Measurements from ENCODE around the gene ZNF44. TPM values are rescaled to one million over a fixed set of nuclear protein-coding genes. Genes with fewer than 3 reads are reported as not detected.
"Not testable (repeated sequence)": the region's sequence is repeated elsewhere in the genome, so short reads cannot be mapped to it uniquely, and the experiment has no call there.

ZNF44 gene
- total RNA-seq, 1 experiment from 2014 or later: 3.6 TPM

- RAD21 ChIA-PET (ENCODE audit: low non-redundant PET in 1 of 2, low total read pairs in 2 of 2, uncharacterized antibody in 2 of 2, unreplicated experiment in 2 of 2); BruUV-seq (replicated peaks); intact Hi-C loops (cut with micrococcal nuclease): not testable (repeated sequence)
Measured at GRCh38 chr19:12308891-12309290, 14.2 kb upstream of the ZNF44 start.

GRCh38 chr19:12295191-12295590 lies 508 bp upstream of the ZNF44 start:
- POLR2A ChIA-PET: no interaction called here
- CTCF ChIA-PET: no interaction called here
- no peaks in the 10 kb centered on the region for H3K9me2 ChIP-seq (ENCODE audit: insufficient read depth)
- RAD21 ChIA-PET (ENCODE audit: low non-redundant PET in 1 of 2, low total read pairs in 2 of 2, uncharacterized antibody in 2 of 2, unreplicated experiment in 2 of 2): interaction anchor here in 1 of 2 experiments (0.7 kb wide), 1 partner anchor 104 kb away, joined by 3 read pairs; no protein-coding TSS in a partner anchor
- no peak overlapping the region for H2AFZ ChIP-seq (ENCODE audit: low read depth, low read length, poor library complexity, severe bottlenecking)
- H3K79me2 ChIP-seq (ENCODE audit: insufficient read depth, low read length): peaks cover 3% of the 10 kb centered on the region; the same call in 1 of the 2 replicates
- H3K4me2 ChIP-seq (ENCODE audit: low read length): peak overlapping the region; percentile 99
- peaks cover 2 to 12% of the 10 kb centered on the region in 2 experiments; a peak in 3 of 4 replicates for H3K4me1 ChIP-seq (ENCODE audit: control insufficient read depth in 1 of 2, insufficient read depth in 2 of 2, low read length in 2 of 2)
- 0 out of 4 replicates have a peak, but pooled peaks cover 0 to 3% of the 10 kb centered on the region in 2 experiments for H3K36me3 ChIP-seq (ENCODE audit: control insufficient read depth in 1 of 2, insufficient read depth in 2 of 2, low read length in 2 of 2)
- H3K27ac ChIP-seq (ENCODE audit: low read depth, low read length): peak overlapping the region; percentile 62; the same call in 1 of the 2 replicates
- no peak overlapping the region; the same call in 1 of the 2 replicates for H3K9ac ChIP-seq (ENCODE audit: low read length)
- no peaks in the 10 kb centered on the region for H3K27me3 ChIP-seq (ENCODE audit: insufficient read depth, low read length)
- H4K20me1 ChIP-seq (ENCODE audit: insufficient read depth): no peaks in the 10 kb centered on the region
- no peak for ATAC-seq
- H3K9me3 ChIP-seq (ENCODE audit: control insufficient read depth in 1 of 2, insufficient read depth in 1 of 2, low read depth in 1 of 2, low read length in 2 of 2): peaks cover 0 to 3% of the 10 kb centered on the region in 2 experiments; a peak in 1 of 4 replicates
- intact Hi-C loops (cut with micrococcal nuclease): loop anchor here (2.0 kb wide), 1 partner anchor 106 kb away; the partner anchor contains the start of gene ZNF799
- BruUV-seq (replicated peaks): no TSS peak
- no peak for TF ChIP-seq TCF7L2 (IDR thresholded peaks at IDR 0.05; ENCODE audit: borderline replicate concordance, extremely low read depth, insufficient read depth, insufficient read length)
- TF ChIP-seq EGR1 (IDR thresholded peaks at IDR 0.05; ENCODE audit: low read depth): no peak
- TF ChIP-seq ELF1 (IDR thresholded peaks at IDR 0.05; ENCODE audit: borderline replicate concordance, low read depth): no peak
- peak overlapping the region; percentile 68 to 88 for H3K4me3 ChIP-seq (replicated peaks in 1 of 2; ENCODE audit: low read depth in 1 of 2, low read length in 2 of 2)
- DNase-seq (ENCODE audit: low read depth, low spot score): no peak

More at GRCh38 chr19:12308891-12309290, 14.2 kb upstream of the ZNF44 start:
- ATAC-seq; H3K9me3 ChIP-seq (ENCODE audit: control insufficient read depth in 1 of 2, insufficient read depth in 1 of 2, low read depth in 1 of 2, low read length in 2 of 2); H3K4me1 ChIP-seq (ENCODE audit: control insufficient read depth in 1 of 2, insufficient read depth in 2 of 2, low read length in 2 of 2); POLR2A ChIA-PET; H3K9ac ChIP-seq (ENCODE audit: low read length); H4K20me1 ChIP-seq (ENCODE audit: insufficient read depth); H3K9me2 ChIP-seq (ENCODE audit: insufficient read depth); H3K27ac ChIP-seq (ENCODE audit: low read depth, low read length); H3K36me3 ChIP-seq (ENCODE audit: control insufficient read depth in 1 of 2, insufficient read depth in 2 of 2, low read length in 2 of 2); H3K79me2 ChIP-seq (ENCODE audit: insufficient read depth, low read length); H2AFZ ChIP-seq (ENCODE audit: low read depth, low read length, poor library complexity, severe bottlenecking); CTCF ChIA-PET; H3K27me3 ChIP-seq (ENCODE audit: insufficient read depth, low read length); DNase-seq (ENCODE audit: low read depth, low spot score); H3K4me2 ChIP-seq (ENCODE audit: low read length); H3K4me3 ChIP-seq (replicated peaks in 1 of 2; ENCODE audit: low read depth in 1 of 2, low read length in 2 of 2): not testable (repeated sequence)

Data from HCT116 (cell line).